Uterus (tissue), 2 donors: ENCODE measurements around the gene KAT2A.

Experiments used
- CTCF ChIP-seq, 4 experiments: fragments of 200-600 bp in 2 of 4; fragments of 450-650 bp in 2 of 4; sonication (generic) in 2 of 4; IDR thresholded peaks; one replicate each; pipeline ENCODE4 v1.5.1; 2016 to 2019; ENCODE audit warnings: antibody characterized with exemption in 4 of 4, mild to moderate bottlenecking in 2 of 4, moderate library complexity in 1 of 4
- POLR2A ChIP-seq, 2 donors: fragments of 450-650 bp; IDR thresholded peaks; one replicate each; pipeline ENCODE4 v1.6.1; 2016; ENCODE audit warnings: antibody characterized with exemption in 2 of 2, mild to moderate bottlenecking in 1 of 2, moderate library complexity in 1 of 2

- TF ChIP-seq CTCF (IDR thresholded peaks at IDR 0.05) (no peak), POLR2A (IDR thresholded peaks at IDR 0.05) (no peak)
Measured at GRCh38 chr17:42163113-42163512, 41.9 kb upstream of the KAT2A start.
